Keratinocyte (primary cell): ENCODE results near the gene NPHS1. TPM values are rescaled to one million over a fixed set of nuclear protein-coding genes. Genes with fewer than 3 reads are reported as not detected.

Source experiments
- DNase-seq: peaks from one replicate; pipeline ENCODE4 v3.0.0-alpha.2; 2011; ENCODE audit warnings: low read depth, missing footprints, low spot score
- FAIRE-seq: peaks from 2 replicates; lab custom pipeline; 2011; peaks lifted over from hg19 to GRCh38; lab: Jason Lieb, UNC
- H2AFZ ChIP-seq: 2 replicates; pipeline ENCODE4 v1.6.0; 2012; ENCODE audit warnings: low read length, control low read depth, inconsistent platforms; ENCODE audit not compliant: control insufficient read depth
- H3K27ac ChIP-seq: 2 replicates; pipeline ENCODE4 v1.5.1; 2011; ENCODE audit warnings: low read length; ENCODE audit not compliant: control insufficient read depth, insufficient read depth
- H3K27me3 ChIP-seq: 3 replicates; pipeline ENCODE4 v1.6.0; 2011; ENCODE audit warnings: low read length; ENCODE audit not compliant: control insufficient read depth, insufficient read depth; ENCODE audit errors: extremely low read depth
- H3K36me3 ChIP-seq, 2 experiments: 2 replicates in 1 of 2; 3 replicates in 1 of 2; pipeline ENCODE4 v1.5.1; 2011; ENCODE audit warnings: low read length in 2 of 2, mild to moderate bottlenecking in 1 of 2; ENCODE audit not compliant: control insufficient read depth in 2 of 2, insufficient read depth in 2 of 2; ENCODE audit errors: extremely low read depth in 1 of 2
- H3K4me1 ChIP-seq: 3 replicates; pipeline ENCODE4 v1.5.1; 2011; ENCODE audit warnings: low read length; ENCODE audit not compliant: control insufficient read depth, insufficient read depth; ENCODE audit errors: extremely low read depth
- H3K4me2 ChIP-seq: 3 replicates; pipeline ENCODE4 v1.6.0; 2011; ENCODE audit warnings: low read depth, low read length; ENCODE audit not compliant: control insufficient read depth, insufficient read depth; ENCODE audit errors: extremely low read depth
- H3K4me3 ChIP-seq, 3 experiments: fragments of 200-600 bp in 1 of 3; sonication (generic) in 1 of 3; 2 replicates in 2 of 3; 3 replicates in 1 of 3; pipeline ENCODE4 v1.5.1; 2011 to 2016; ENCODE audit warnings: low read length in 3 of 3, mild to moderate bottlenecking in 3 of 3, control low read depth in 2 of 3, inconsistent platforms in 1 of 3, low read depth in 1 of 3, mixed read lengths in 1 of 3, mixed run types in 1 of 3, moderate library complexity in 1 of 3; ENCODE audit not compliant: control insufficient read depth in 2 of 3, insufficient read depth in 2 of 3; ENCODE audit errors: extremely low read depth in 1 of 3
- H3K79me2 ChIP-seq: 2 replicates; pipeline ENCODE4 v1.6.0; 2012; ENCODE audit warnings: low read length; ENCODE audit not compliant: control insufficient read depth, insufficient read depth
- H3K9ac ChIP-seq: 3 replicates; pipeline ENCODE4 v1.6.0; 2011; ENCODE audit warnings: low read length; ENCODE audit not compliant: control insufficient read depth, insufficient read depth; ENCODE audit errors: extremely low read depth
- H3K9me1 ChIP-seq: 3 replicates; pipeline ENCODE4 v1.6.0; 2011; ENCODE audit warnings: low read length; ENCODE audit not compliant: control insufficient read depth, insufficient read depth; ENCODE audit errors: extremely low read depth
- H3K9me3 ChIP-seq: 2 replicates; pipeline ENCODE4 v1.5.1; 2012; ENCODE audit warnings: low read depth, low read length; ENCODE audit not compliant: control insufficient read depth
- H4K20me1 ChIP-seq: 3 replicates; pipeline ENCODE4 v1.6.0; 2011; ENCODE audit warnings: low read length; ENCODE audit not compliant: control insufficient read depth, insufficient read depth; ENCODE audit errors: extremely low read depth
- EZH2 ChIP-seq: IDR thresholded peaks from one replicate; pipeline ENCODE4 v1.6.1; 2012; ENCODE audit warnings: inconsistent platforms, mild to moderate bottlenecking, low read length, moderate library complexity
- dilution Hi-C: fragments of 300-500 bp; cut with MboI; formaldehyde crosslinking; loops from one replicate; pipeline ENCODE4 v1.7.0; 2020; ENCODE audit warnings: low sequenced_read_pairs; ENCODE audit not compliant: extremely low pct_ligation_motif_present
- polyA plus RNA-seq, 5 experiments: library from polyadenylated mRNA; depleted of rRNA in 3 of 5; stranded (reverse) in 3 of 5; stranded (forward) in 1 of 5; unstranded in 1 of 5; fragments of >200 nt; gene quantifications; 1 replicate in 1 of 5; 2 replicates in 3 of 5; 3 replicates in 1 of 5; pipeline versions ENCODE4 v1.2.1 to v1.2.3, GENCODE V29; 2011 to 2012; ENCODE audit warnings: missing spikeins in 2 of 5, low read depth in 1 of 5, low replicate concordance in 1 of 5
- TF ChIP-seq, protein P1 (sequence below), 3 experiments: IDR thresholded peaks in 1 of 3; conservative IDR thresholded peaks in 1 of 3; optimal IDR thresholded peaks in 1 of 3; 2 replicates in 2 of 3; 3 replicates in 1 of 3; pipeline versions ENCODE3 to v1.5.1; 2011; ENCODE audit warnings: low read length in 3 of 3, mild to moderate bottlenecking in 3 of 3, moderate library complexity in 2 of 3, control low read depth in 1 of 3, inconsistent platforms in 1 of 3; ENCODE audit not compliant: insufficient read depth in 2 of 3; ENCODE audit errors: extremely low read depth in 1 of 3

Gene NPHS1
- polyA plus RNA-seq, 1 donor (not counting 4 experiments of a cell fraction or from before 2014, with no cell fraction given), result not detected

DNA sequence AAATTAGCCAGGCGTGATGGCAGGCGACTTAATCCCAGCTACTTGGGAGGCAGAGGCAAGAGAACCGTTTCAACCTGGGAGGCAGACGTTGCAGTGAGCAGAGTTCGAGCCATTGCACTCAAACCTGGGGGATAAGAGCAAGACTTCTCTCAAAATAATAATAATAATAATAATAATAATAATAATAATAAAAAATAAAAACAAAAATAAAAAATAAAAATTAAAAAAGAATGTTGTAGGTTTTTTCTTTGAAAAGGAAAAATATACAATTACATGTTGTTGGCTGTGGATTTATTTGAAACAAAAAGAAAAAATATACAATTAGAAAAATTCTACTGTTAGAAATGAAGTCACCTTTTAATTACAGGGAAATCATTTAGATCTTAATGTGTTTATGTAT lies 28.2 kb downstream of the NPHS1 start:
- H3K27me3 ChIP-seq, result no peaks in the 10 kb centered on the region
- H2AFZ ChIP-seq, result no peak overlapping the region
- H3K79me2 ChIP-seq, result no peaks in the 10 kb centered on the region
- no peaks in the 10 kb centered on the region for H3K9me1 ChIP-seq
- no peaks in the 10 kb centered on the region for H3K36me3 ChIP-seq
- TF ChIP-seq, protein P1, sequence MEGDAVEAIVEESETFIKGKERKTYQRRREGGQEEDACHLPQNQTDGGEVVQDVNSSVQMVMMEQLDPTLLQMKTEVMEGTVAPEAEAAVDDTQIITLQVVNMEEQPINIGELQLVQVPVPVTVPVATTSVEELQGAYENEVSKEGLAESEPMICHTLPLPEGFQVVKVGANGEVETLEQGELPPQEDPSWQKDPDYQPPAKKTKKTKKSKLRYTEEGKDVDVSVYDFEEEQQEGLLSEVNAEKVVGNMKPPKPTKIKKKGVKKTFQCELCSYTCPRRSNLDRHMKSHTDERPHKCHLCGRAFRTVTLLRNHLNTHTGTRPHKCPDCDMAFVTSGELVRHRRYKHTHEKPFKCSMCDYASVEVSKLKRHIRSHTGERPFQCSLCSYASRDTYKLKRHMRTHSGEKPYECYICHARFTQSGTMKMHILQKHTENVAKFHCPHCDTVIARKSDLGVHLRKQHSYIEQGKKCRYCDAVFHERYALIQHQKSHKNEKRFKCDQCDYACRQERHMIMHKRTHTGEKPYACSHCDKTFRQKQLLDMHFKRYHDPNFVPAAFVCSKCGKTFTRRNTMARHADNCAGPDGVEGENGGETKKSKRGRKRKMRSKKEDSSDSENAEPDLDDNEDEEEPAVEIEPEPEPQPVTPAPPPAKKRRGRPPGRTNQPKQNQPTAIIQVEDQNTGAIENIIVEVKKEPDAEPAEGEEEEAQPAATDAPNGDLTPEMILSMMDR (optimal IDR thresholded peaks at IDR 0.05 in 1 of 3, IDR thresholded peaks at IDR 0.05 in 1 of 3, conservative IDR thresholded peaks at IDR 0.05 in 1 of 3; ENCODE audit: extremely low read depth in 1 of 3, insufficient read depth in 2 of 3, low read length in 3 of 3), result no peak
- no peak for TF ChIP-seq EZH2
- H3K4me2 ChIP-seq, result no peak overlapping the region
- no peak overlapping the region for H3K4me3 ChIP-seq
- dilution Hi-C loops, result no loop called here
- no peak overlapping the region for H3K9ac ChIP-seq
- no peak overlapping the region for H3K27ac ChIP-seq
- no peaks in the 10 kb centered on the region for H3K9me3 ChIP-seq
- DNase-seq (no peak), FAIRE-seq (no peak)
- no peaks in the 10 kb centered on the region for H4K20me1 ChIP-seq
- no peaks in the 10 kb centered on the region for H3K4me1 ChIP-seq

DNA sequence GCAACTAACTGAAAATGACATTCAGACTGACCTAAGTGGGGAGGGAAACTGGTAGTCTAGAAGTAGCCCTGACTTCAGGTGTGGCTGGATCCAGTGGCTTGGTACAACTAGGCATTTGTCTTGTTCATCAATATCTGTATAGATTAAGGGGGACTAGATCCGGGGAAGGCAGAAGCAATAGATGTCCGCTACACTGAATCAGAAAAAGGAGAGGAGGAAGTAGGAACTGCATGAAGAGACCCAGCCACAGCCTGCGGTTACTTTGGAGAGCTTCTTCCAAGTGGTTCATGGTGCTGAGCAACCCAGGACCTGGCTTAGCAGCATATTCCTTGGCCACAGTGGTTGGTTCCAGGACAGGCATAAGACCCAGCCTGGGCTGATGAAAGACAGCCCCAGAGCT lies 29.7 kb downstream of the NPHS1 start:
- Histone ChIP-seq H3K36me3 (no peaks in the 10 kb centered on the region), H3K4me1 (no peaks in the 10 kb centered on the region), H3K4me3 (no peak overlapping the region), H4K20me1 (no peaks in the 10 kb centered on the region), H3K9ac (no peak overlapping the region), H2AFZ (no peak overlapping the region), H3K9me1 (no peaks in the 10 kb centered on the region), H3K79me2 (no peaks in the 10 kb centered on the region), H3K9me3 (no peaks in the 10 kb centered on the region), H3K4me2 (no peak overlapping the region), H3K27me3 (no peaks in the 10 kb centered on the region), H3K27ac (no peak overlapping the region)
- dilution Hi-C loops, result no loop called here
- FAIRE-seq (no peak), DNase-seq (no peak)
- TF ChIP-seq EZH2, result no peak
- TF ChIP-seq, protein P1 (optimal IDR thresholded peaks at IDR 0.05 in 1 of 3, IDR thresholded peaks at IDR 0.05 in 1 of 3, conservative IDR thresholded peaks at IDR 0.05 in 1 of 3; ENCODE audit: extremely low read depth in 1 of 3, insufficient read depth in 2 of 3, low read length in 3 of 3), result no peak
